Peyer's patch (tissue), 4 donors: ENCODE measurements around the gene TATDN2. TPM values are rescaled to one million over a fixed set of nuclear protein-coding genes. Genes with fewer than 3 reads are reported as not detected.

Experiments used
- DNase-seq, 3 donors: peaks; one replicate each; pipeline ENCODE4 v3.0.0-alpha.2; 2017 to 2019
- H3K27ac ChIP-seq, 4 donors: fragments of 200-600 bp; sonication (generic); one replicate each; pipeline ENCODE4 v1.5.1; 2016 to 2019
- H3K27me3 ChIP-seq, 2 donors: fragments of 200-600 bp; sonication (generic); one replicate each; pipeline ENCODE4 v1.5.1; 2019
- H3K36me3 ChIP-seq, 3 donors: fragments of 200-600 bp; sonication (generic); one replicate each; pipeline ENCODE4 v1.5.1; 2016 to 2019
- H3K4me1 ChIP-seq, 4 donors: fragments of 200-600 bp; sonication (generic); one replicate each; pipeline ENCODE4 v1.5.1; 2016 to 2019
- H3K4me3 ChIP-seq, 4 donors: fragments of 200-600 bp; sonication (generic); 1 replicate in 3 of 4; 2 replicates in 1 of 4; pipeline ENCODE4 v1.5.1; 2016 to 2019; ENCODE audit warnings: mild to moderate bottlenecking in 1 of 4
- H3K9me3 ChIP-seq, 4 donors: fragments of 200-600 bp; sonication (generic); one replicate each; pipeline ENCODE4 v1.5.1; 2016 to 2019; ENCODE audit warnings: mild to moderate bottlenecking in 1 of 4
- CTCF ChIP-seq, 6 experiments: fragments of 450-650 bp in 4 of 6; fragments of 200-600 bp in 2 of 6; sonication (generic) in 1 of 6; IDR thresholded peaks; one replicate each; pipeline ENCODE4 v1.5.1; 2017 to 2019; ENCODE audit warnings: antibody characterized with exemption in 6 of 6, mild to moderate bottlenecking in 3 of 6, moderate library complexity in 1 of 6
- POLR2A ChIP-seq, 2 donors: fragments of 450-650 bp; IDR thresholded peaks; one replicate each; pipeline ENCODE4 v1.5.1; 2017; ENCODE audit warnings: antibody characterized with exemption in 2 of 2, mild to moderate bottlenecking in 2 of 2, moderate library complexity in 2 of 2
- total RNA-seq, 4 donors: library from RNA; depleted of rRNA; stranded (reverse); fragments of >200 nt; gene quantifications; one replicate each; pipeline ENCODE4 v1.1.0, GENCODE V29; 2016

Gene TATDN2
- total RNA-seq, 4 donors from 2014 or later = 30.3 to 52.8 (median 36.9) TPM

GRCh38 chr3:10213156-10213792 is 35.0 kb upstream of the TATDN2 start:
- no peaks in the 10 kb centered on the region for H3K4me1 ChIP-seq
- H3K36me3 ChIP-seq = peaks cover 0 to 29% (median 0%) of the 10 kb centered on the region in 3 donors
- H3K27me3 ChIP-seq = no peaks in the 10 kb centered on the region
- TF ChIP-seq POLR2A (IDR thresholded peaks at IDR 0.05) (no peak), CTCF (IDR thresholded peaks at IDR 0.05) (no peak)
- peak overlapping the region in 1 of 4 donors; percentile 60 for H3K27ac ChIP-seq
- peak in 2 of 3 donors; percentile 55 to 64 for DNase-seq
- no peak overlapping the region for H3K4me3 ChIP-seq
- peaks cover 0 to 3% (median 0%) of the 10 kb centered on the region in 4 donors for H3K9me3 ChIP-seq

- Histone ChIP-seq H3K27me3 (no peaks in the 10 kb centered on the region), H3K4me3 (no peak overlapping the region), H3K27ac (no peak overlapping the region), H3K36me3 (peaks cover 0 to 25% (median 0%) of the 10 kb centered on the region in 3 donors), H3K4me1 (peaks cover 0 to 5% (median 0%) of the 10 kb centered on the region in 4 donors), H3K9me3 (peaks cover 0 to 3% (median 0%) of the 10 kb centered on the region in 4 donors)
- no peak for DNase-seq
- TF ChIP-seq CTCF (IDR thresholded peaks at IDR 0.05) = no peak
- no peak for TF ChIP-seq POLR2A (IDR thresholded peaks at IDR 0.05)
Measured at GRCh38 chr3:10215578-10216368, 32.5 kb upstream of the TATDN2 start.

GRCh38 chr3:10217359-10217758 is 30.9 kb upstream of the TATDN2 start:
- Histone ChIP-seq H3K36me3 (peaks cover 0 to 24% (median 0%) of the 10 kb centered on the region in 3 donors), H3K27me3 (no peaks in the 10 kb centered on the region), H3K4me1 (peaks cover 0 to 13% (median 8%) of the 10 kb centered on the region in 4 donors), H3K4me3 (no peak overlapping the region), H3K9me3 (peaks cover 0 to 3% (median 0%) of the 10 kb centered on the region in 4 donors), H3K27ac (no peak overlapping the region)
- no peak for DNase-seq
- no peak for TF ChIP-seq POLR2A (IDR thresholded peaks at IDR 0.05)
- no peak for TF ChIP-seq CTCF (IDR thresholded peaks at IDR 0.05)

GRCh38 chr3:10219737-10220136 is 28.5 kb upstream of the TATDN2 start:
- TF ChIP-seq POLR2A (IDR thresholded peaks at IDR 0.05) = no peak
- TF ChIP-seq CTCF (IDR thresholded peaks at IDR 0.05) = no peak
- H3K4me3 ChIP-seq = no peak overlapping the region
- peak overlapping the region in 2 of 4 donors; percentile 57 to 77 for H3K27ac ChIP-seq

GRCh38 chr3:10223676-10224639 is 24.3 kb upstream of the TATDN2 start:
- Histone ChIP-seq H3K27me3 (no peaks in the 10 kb centered on the region), H3K4me3 (no peak overlapping the region), H3K36me3 (peaks cover 0 to 4% (median 0%) of the 10 kb centered on the region in 3 donors), H3K4me1 (peaks cover 3 to 40% (median 23%) of the 10 kb centered on the region in 4 donors), H3K27ac (peak overlapping the region; percentile 7 to 77 (median 61)), H3K9me3 (no peaks in the 10 kb centered on the region)
- TF ChIP-seq POLR2A (IDR thresholded peaks at IDR 0.05) (no peak), CTCF (IDR thresholded peaks at IDR 0.05) (no peak)
- DNase-seq = peak in 2 of 3 donors; percentile 84 to 91

More at GRCh38 chr3:10219737-10220136, 28.5 kb upstream of the TATDN2 start:
- DNase-seq = no peak
- H3K4me1 ChIP-seq = peaks cover 3 to 29% (median 16%) of the 10 kb centered on the region in 4 donors
- H3K9me3 ChIP-seq = peaks cover 0 to 3% (median 0%) of the 10 kb centered on the region in 4 donors
- no peaks in the 10 kb centered on the region for H3K27me3 ChIP-seq
- peaks cover 0 to 13% (median 0%) of the 10 kb centered on the region in 3 donors for H3K36me3 ChIP-seq
